Tibial nerve (tissue), 4 donors: ENCODE data around the gene SIAH3. TPM values are rescaled to one million over a fixed set of nuclear protein-coding genes. Genes with fewer than 3 reads are reported as not detected.

Source experiments
- DNase-seq, 2 donors: peaks; one replicate each; pipeline ENCODE4 v3.0.0-alpha.2; 2019; ENCODE audit warnings: low spot score in 2 of 2
- H3K27ac ChIP-seq, 4 donors: fragments of 200-600 bp; sonication (generic) in 3 of 4; one replicate each; pipeline ENCODE4 v1.5.1; 2017 to 2019; ENCODE audit warnings: mild to moderate bottlenecking in 1 of 4
- H3K27me3 ChIP-seq, 2 donors: fragments of 200-600 bp; sonication (generic) in 1 of 2; one replicate each; pipeline versions ENCODE4 v1.5.1 to v1.6.0; 2017 to 2019
- H3K36me3 ChIP-seq, 3 donors: fragments of 200-600 bp; sonication (generic); one replicate each; pipeline ENCODE4 v1.5.1; 2018 to 2019
- H3K4me1 ChIP-seq, 4 donors: fragments of 200-600 bp; sonication (generic) in 3 of 4; one replicate each; pipeline ENCODE4 v1.5.1; 2017 to 2019
- H3K4me3 ChIP-seq, 4 donors: fragments of 200-600 bp; sonication (generic) in 3 of 4; one replicate each; pipeline ENCODE4 v1.5.1; 2017 to 2019; ENCODE audit warnings: mild to moderate bottlenecking in 1 of 4, moderate library complexity in 1 of 4
- H3K9me3 ChIP-seq, 4 donors: fragments of 200-600 bp; sonication (generic) in 3 of 4; one replicate each; pipeline ENCODE4 v1.5.1; 2017 to 2019
- EP300 ChIP-seq, 2 donors: sonication (generic); formaldehyde crosslinking; IDR thresholded peaks; one replicate each; pipeline ENCODE4 v1.6.1; 2017; ENCODE audit warnings: antibody characterized with exemption in 2 of 2, mild to moderate bottlenecking in 1 of 2
- POLR2A ChIP-seq, 2 donors: fragments of 450-650 bp; IDR thresholded peaks; one replicate each; pipeline ENCODE4 v1.6.1; 2017; ENCODE audit warnings: antibody characterized with exemption in 2 of 2, mild to moderate bottlenecking in 2 of 2, moderate library complexity in 2 of 2
- WGBS, 2 donors: methylation state at CpG; one replicate each; pipeline ENCODE4 v1.1.5; 2018; 5-methylcytosine and 5-hydroxymethylcytosine counted together
- total RNA-seq, 4 donors: library from RNA; depleted of rRNA; stranded (reverse); fragments of >200 nt; gene quantifications; one replicate each; pipeline ENCODE4 v1.1.0, GENCODE V29; 2016
- TF ChIP-seq, protein P1 (sequence below), 5 experiments: fragments of 200-600 bp in 3 of 5; fragments of 450-650 bp in 2 of 5; sonication (generic) in 3 of 5; IDR thresholded peaks; one replicate each; pipeline ENCODE4 v1.5.1; 2016 to 2019; ENCODE audit warnings: antibody characterized with exemption in 5 of 5, mild to moderate bottlenecking in 3 of 5, moderate library complexity in 2 of 5

The SIAH3 gene
- total RNA-seq, 4 donors from 2014 or later, result not detected

GRCh38 chr13:45859705-45860104 is 8.2 kb upstream of the SIAH3 start:
- DNase-seq, result no peak
- WGBS, 2 donors, result 16 to 42% methylated on average over 2 of the region's 2 CpGs
- H3K9me3 ChIP-seq, result peaks cover 0 to 6% (median 0%) of the 10 kb centered on the region in 4 donors
- H3K4me3 ChIP-seq, result no peak overlapping the region
- no peaks in the 10 kb centered on the region for H3K36me3 ChIP-seq
- no peaks in the 10 kb centered on the region for H3K27me3 ChIP-seq
- no peaks in the 10 kb centered on the region for H3K4me1 ChIP-seq
- H3K27ac ChIP-seq, result no peak overlapping the region
- TF ChIP-seq POLR2A (IDR thresholded peaks at IDR 0.05) (no peak), EP300 (IDR thresholded peaks at IDR 0.05) (no peak)
- TF ChIP-seq, protein P1, sequence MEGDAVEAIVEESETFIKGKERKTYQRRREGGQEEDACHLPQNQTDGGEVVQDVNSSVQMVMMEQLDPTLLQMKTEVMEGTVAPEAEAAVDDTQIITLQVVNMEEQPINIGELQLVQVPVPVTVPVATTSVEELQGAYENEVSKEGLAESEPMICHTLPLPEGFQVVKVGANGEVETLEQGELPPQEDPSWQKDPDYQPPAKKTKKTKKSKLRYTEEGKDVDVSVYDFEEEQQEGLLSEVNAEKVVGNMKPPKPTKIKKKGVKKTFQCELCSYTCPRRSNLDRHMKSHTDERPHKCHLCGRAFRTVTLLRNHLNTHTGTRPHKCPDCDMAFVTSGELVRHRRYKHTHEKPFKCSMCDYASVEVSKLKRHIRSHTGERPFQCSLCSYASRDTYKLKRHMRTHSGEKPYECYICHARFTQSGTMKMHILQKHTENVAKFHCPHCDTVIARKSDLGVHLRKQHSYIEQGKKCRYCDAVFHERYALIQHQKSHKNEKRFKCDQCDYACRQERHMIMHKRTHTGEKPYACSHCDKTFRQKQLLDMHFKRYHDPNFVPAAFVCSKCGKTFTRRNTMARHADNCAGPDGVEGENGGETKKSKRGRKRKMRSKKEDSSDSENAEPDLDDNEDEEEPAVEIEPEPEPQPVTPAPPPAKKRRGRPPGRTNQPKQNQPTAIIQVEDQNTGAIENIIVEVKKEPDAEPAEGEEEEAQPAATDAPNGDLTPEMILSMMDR (IDR thresholded peaks at IDR 0.05), result no peak

- Histone ChIP-seq H3K4me3 (no peak overlapping the region), H3K9me3 (peaks cover 0 to 14% (median 0%) of the 10 kb centered on the region in 4 donors), H3K27me3 (peaks cover 0 to 61% of the 10 kb centered on the region in 2 donors), H3K4me1 (peaks cover 0 to 22% (median 5%) of the 10 kb centered on the region in 4 donors), H3K36me3 (no peaks in the 10 kb centered on the region), H3K27ac (no peak overlapping the region)
- WGBS, 2 donors, result 70% methylated on average over 3 of the region's 3 CpGs
- no peak for DNase-seq
- TF ChIP-seq, protein P1 (IDR thresholded peaks at IDR 0.05), result no peak
- no peak for TF ChIP-seq POLR2A (IDR thresholded peaks at IDR 0.05)
- no peak for TF ChIP-seq EP300 (IDR thresholded peaks at IDR 0.05)
Measured at GRCh38 chr13:45852494-45852893, 941 bp upstream of the SIAH3 start.

GRCh38 chr13:45851956-45852355 is 403 bp upstream of the SIAH3 start:
- H3K27ac ChIP-seq, result no peak overlapping the region
- no peak for DNase-seq
- peaks cover 0 to 14% (median 0%) of the 10 kb centered on the region in 4 donors for H3K9me3 ChIP-seq
- no peak for TF ChIP-seq EP300 (IDR thresholded peaks at IDR 0.05)
- TF ChIP-seq, protein P1 (IDR thresholded peaks at IDR 0.05), result no peak
- no peak for TF ChIP-seq POLR2A (IDR thresholded peaks at IDR 0.05)
- WGBS, 2 donors, result 55 to 75% methylated on average over 7 of the region's 7 CpGs
- peaks cover 0 to 66% of the 10 kb centered on the region in 2 donors for H3K27me3 ChIP-seq
- H3K36me3 ChIP-seq, result no peaks in the 10 kb centered on the region
- peaks cover 0 to 22% (median 5%) of the 10 kb centered on the region in 4 donors for H3K4me1 ChIP-seq
- no peak overlapping the region for H3K4me3 ChIP-seq

DNA sequence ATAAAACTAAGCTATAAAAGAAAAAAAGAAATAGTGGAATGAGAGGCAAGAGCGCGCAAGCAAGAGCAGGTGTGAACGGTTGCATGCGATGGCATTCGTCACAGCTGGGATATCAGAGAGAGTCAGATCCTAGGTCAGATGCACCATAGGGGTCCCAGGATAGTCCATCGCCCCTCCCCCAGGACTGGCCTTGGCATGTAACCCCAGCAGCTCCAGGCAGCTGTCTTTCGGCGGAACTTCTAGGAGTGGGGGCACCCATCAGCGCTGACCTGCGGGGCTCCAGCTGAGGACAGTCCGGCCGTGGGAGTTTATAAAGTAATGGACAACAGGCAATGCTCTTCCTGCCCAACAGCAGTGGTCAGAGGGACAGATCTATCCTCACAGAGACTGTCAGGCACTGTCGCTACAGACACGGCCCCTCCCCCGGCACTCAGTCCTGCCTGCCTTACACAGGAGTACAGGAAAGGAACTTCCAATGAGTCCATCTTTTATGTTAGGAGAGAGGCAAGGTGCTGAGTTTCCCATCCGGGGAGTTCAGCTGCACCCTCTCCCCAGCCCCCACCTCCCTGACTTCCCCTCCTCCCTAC is 1.4 kb downstream of the SIAH3 start:
- Histone ChIP-seq H3K4me1 (peaks cover 0 to 22% (median 5%) of the 10 kb centered on the region in 4 donors), H3K4me3 (no peak overlapping the region), H3K27ac (no peak overlapping the region), H3K36me3 (no peaks in the 10 kb centered on the region), H3K9me3 (peaks cover 0 to 12% (median 0%) of the 10 kb centered on the region in 4 donors), H3K27me3 (peaks cover 0 to 75% of the 10 kb centered on the region in 2 donors)
- 49 to 51% methylated on average over 12 to 16 of the region's 16 CpGs for WGBS, 2 donors
- no peak for DNase-seq
- TF ChIP-seq POLR2A (IDR thresholded peaks at IDR 0.05), result no peak
- TF ChIP-seq EP300 (IDR thresholded peaks at IDR 0.05), result no peak
- TF ChIP-seq, protein P1 (IDR thresholded peaks at IDR 0.05), result no peak

GRCh38 chr13:45849408-45849807 is 2.1 kb downstream of the SIAH3 start:
- Histone ChIP-seq H3K9me3 (peaks cover 0 to 5% (median 0%) of the 10 kb centered on the region in 4 donors), H3K36me3 (no peaks in the 10 kb centered on the region), H3K4me3 (no peak overlapping the region), H3K27ac (no peak overlapping the region), H3K4me1 (peaks cover 0 to 22% (median 5%) of the 10 kb centered on the region in 4 donors), H3K27me3 (peaks cover 0 to 72% of the 10 kb centered on the region in 2 donors)
- no peak for DNase-seq
- 66 to 75% methylated on average over 2 of the region's 2 CpGs for WGBS, 2 donors
- TF ChIP-seq EP300 (IDR thresholded peaks at IDR 0.05) (no peak), POLR2A (IDR thresholded peaks at IDR 0.05) (no peak)
- TF ChIP-seq, protein P1 (IDR thresholded peaks at IDR 0.05), result no peak
